Mammary epithelial cell (primary cell): ENCODE measurements around the gene TNFSF4.

Experiments
- CTCF ChIP-seq, 2 donors: IDR thresholded peaks in 1 of 2; conservative IDR thresholded peaks in 1 of 2; 2 replicates each; pipeline ENCODE4 v1.5.1; 2011 to 2012; ENCODE audit warnings: inconsistent platforms in 2 of 2, low read length in 2 of 2, mild to moderate bottlenecking in 2 of 2, control low read depth in 1 of 2, low read depth in 1 of 2; ENCODE audit not compliant: insufficient read depth in 1 of 2; ENCODE audit errors: extremely low read depth in 1 of 2
- EZH2 ChIP-seq: IDR thresholded peaks from 2 replicates; pipeline ENCODE4 v1.6.1; 2012; ENCODE audit warnings: low read length, inconsistent platforms, borderline replicate concordance

DNA sequence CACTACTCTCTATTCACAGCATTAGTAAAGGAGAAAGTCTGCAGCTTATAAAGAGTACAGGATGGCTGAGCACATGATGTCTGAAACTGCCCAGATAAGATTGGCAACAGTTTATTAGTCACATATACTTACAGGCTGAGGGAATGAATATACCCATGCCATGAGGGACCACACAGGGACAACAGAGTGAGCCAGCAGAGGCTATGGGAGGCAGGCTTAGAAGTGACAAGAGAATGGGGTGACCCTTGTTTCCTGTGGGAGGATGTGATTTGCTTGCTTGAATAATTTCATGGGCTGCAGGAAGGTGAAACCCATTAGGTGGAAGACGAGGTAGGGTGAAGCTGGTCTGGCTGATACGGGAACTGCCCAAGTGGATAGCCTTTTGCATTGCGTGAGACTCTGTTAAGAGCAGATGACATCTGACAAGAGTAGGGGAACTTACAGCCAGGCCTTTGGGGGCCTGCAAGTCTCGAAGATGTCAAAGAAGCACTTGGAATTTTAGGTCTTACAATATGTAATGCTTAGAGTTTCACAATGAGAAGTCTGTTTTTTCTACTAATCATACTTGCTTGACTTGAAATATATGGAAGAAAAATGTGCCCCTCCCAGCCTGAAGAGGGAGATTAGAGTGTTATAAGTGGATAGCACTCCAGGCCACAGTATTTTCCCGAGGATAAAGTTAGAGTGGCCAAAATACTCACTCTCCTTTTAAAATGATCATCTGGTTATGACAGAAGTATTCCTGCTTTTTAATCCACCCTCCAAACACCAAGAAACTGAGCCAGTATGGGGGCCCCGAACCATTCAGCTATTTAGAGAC lies 34.6 kb upstream of the TNFSF4 start:
- TF ChIP-seq CTCF (conservative IDR thresholded peaks at IDR 0.05 in 1 of 2, IDR thresholded peaks at IDR 0.05 in 1 of 2; ENCODE audit: extremely low read depth in 1 of 2, insufficient read depth in 1 of 2, low read depth in 1 of 2, low read length in 2 of 2) = no peak
- TF ChIP-seq EZH2 = no peak
